HG02678 (cell line): ENCODE measurements around the gene TRIM65.
A peak's percentile ranks its signal among the peaks of the same experiment; 100 is the strongest.

Experiments used
- ATAC-seq: cut with Tn5 transposase; IDR thresholded peaks from one replicate; pipeline ENCODE4 v1.9.1; 2021; ENCODE audit warnings: mild to moderate bottlenecking, moderate library complexity; ENCODE audit not compliant: unreplicated experiment

The TRIM65 gene

GRCh38 chr17:75896415-75897159 lies at the start of gene TRIM65:
Gene TRIM65 (minus strand): TSS chr17:75896951. CDS start chr17:75896937, 14 bp downstream.
- ATAC-seq, result peak; percentile 71

DNA sequence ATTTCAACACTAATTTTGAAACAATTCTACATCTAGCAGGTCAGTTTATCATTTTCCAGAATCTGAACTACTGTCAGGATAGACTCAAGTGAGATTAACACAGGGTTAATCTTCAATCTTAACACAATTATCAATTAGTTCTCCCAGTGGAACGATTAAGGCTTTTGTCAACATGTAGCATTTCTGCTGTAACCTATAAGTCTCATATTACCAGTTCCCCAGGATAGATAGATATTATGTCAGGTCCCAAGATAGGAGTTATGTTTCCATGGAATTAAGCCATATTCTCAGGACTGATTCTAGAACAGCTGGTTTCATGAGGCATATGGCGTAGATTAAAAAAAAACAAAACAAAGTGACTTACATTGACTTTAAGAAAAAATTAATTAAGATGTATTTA lies 48.5 kb upstream of the TRIM65 start:
- no peak for ATAC-seq

DNA sequence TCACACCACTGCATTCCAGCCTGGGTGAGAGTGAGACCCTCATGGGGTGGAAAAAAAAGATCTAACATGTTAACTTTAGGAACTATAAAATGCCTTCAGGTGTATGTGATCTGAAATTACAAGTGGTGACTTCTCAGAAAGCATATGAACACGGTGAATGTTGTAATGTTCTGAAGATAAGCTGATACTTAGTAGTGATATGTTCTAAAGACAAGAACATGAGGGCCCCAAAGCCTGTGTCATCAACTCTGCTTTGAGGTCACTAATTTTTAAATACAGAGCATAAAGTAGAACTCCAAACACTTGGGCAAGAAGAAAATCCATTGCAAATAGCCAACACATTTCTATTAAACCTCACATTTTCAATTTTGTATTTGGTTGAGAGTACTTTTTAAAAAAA lies 46.7 kb upstream of the TRIM65 start:
- ATAC-seq, result no peak

- ATAC-seq, result no peak
Observed at GRCh38 chr17:75942473-75942872, 45.7 kb upstream of the TRIM65 start.

GRCh38 chr17:75941442-75941819 lies 44.7 kb upstream of the TRIM65 start:
- no peak for ATAC-seq

DNA sequence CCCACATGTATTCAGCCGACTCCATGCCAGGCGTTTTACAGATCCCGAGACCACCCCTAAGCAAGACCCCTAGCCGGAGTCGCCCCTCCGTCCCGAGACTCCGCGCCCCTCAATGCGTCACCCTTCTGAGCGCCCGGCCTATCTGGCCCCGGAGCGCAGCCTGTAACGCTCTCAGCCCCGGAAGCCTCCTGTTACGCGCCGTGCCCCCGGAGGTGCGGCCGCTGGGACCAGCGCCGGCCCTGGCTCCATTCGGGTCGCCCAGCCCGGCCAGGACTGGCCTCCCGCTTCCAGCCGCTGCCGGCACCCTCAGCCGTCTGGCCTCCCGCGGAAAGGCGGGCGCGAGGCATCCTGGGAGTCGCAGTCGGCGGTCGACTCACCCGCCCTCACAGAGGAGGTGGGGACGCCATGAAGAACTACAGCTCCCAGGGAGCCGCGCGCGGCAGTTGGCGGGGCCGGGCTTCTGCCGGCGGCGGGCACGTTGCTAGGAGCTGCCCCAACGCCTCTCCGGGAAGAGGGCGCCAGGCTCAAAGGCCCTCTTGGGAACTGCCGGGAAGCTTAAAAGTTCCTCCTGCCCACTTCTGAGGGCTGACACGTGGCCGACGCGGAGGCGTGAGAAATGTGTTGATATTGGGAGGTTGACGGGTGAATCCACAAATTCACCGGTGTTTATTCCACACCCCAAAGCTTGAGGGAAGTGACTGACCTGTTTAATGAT lies 44.1 kb upstream of the TRIM65 start, which contains the start of gene FBF1:
Gene FBF1 (minus strand): TSS at position 316 of the 715 bp plus-strand sequence. CDS start 2,893 bp downstream, outside the sequence.
- peak; percentile 94 for ATAC-seq

DNA sequence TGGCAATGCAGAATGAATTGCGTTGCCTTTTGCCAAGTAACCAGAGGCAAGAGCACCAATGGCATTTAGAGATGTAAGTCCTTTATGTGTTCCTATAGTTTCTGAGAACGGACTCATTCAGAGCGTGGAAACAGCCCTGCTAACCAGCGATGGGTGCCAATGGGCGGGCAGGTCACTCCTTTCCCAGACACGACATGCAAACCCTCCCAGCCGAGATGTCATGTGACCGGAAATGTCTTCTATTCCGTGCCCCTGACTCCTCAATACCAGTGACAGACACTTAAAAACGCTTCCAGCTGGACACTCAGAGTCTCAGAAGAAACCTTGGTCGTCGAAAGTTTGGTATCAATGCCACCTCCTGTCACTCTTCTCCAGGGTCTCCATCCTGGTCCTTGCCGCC lies 40.9 kb upstream of the TRIM65 start:
- ATAC-seq, result no peak

DNA sequence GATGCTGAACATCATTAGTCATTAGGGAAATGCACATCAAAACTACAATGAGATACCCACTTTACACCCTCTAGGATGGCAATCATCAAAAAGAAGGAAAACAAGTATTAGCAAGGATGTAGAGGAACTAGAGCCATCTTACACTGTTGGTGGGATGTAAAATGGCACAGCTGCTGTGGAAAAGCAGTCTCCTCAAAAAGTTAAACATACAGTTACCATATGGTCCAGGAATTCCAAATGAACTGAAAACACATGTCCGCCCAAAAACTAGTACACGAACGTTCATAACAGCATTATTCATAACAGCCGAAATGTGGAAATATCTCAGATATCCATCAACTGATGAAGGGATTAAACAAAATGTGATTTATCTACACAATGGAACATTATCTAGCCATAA lies 37.1 kb upstream of the TRIM65 start:
- no peak for ATAC-seq

GRCh38 chr17:75932852-75933251 lies 36.1 kb upstream of the TRIM65 start:
- ATAC-seq, result no peak

GRCh38 chr17:75931062-75931461 lies 34.3 kb upstream of the TRIM65 start:
- no peak for ATAC-seq

DNA sequence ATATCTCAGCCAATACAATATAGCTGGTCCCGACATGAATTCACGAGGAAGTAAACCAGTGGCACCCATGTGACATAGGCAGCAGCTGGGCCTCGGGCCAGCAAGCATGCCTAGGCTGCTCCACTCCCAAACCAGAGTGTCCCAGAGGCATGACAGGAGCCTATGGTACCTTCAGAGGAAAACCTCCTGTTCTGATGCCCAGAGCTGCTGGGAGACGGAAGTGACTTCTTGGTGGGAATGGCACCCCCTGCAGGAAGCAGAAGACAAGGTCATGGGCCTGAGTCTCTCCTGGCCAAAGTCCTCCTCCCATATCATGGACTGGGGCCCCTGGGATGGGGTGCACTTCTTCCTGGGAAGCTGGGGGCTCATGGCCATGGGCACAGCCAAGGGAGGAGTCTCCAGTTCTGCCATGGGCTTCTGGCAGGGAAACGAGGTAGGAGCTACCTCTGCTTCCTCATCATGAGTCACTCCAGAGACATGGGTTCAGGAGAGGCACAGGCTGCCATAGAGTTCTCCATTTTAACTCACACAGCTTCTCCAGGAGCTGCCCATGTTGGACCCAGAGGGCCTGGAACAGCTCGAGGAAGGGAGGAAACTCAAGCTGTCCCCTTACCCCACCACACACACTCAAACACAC lies 30.7 kb upstream of the TRIM65 start:
- ATAC-seq, result no peak

GRCh38 chr17:75926456-75926855 lies 29.7 kb upstream of the TRIM65 start:
- ATAC-seq, result no peak

DNA sequence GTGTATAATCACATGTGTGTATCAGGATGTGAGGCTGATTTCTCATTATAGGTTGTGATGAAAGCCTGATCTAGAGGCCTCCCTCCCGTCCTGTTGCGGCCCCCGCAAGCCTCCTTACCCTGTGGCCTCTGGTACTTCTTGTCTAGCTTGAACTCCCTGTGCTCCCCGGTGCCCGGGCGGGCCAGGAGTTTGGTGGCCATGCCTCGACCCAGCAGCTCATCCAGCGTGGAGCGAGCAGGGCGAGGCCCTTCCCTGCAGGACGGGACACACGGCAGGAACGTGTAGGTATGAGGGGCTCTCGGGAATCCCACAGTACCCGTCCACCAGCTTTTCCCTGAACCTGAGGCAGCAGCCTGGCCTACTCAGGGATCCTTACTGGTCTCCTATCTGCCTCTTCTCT lies 29.2 kb upstream of the TRIM65 start:
- no peak for ATAC-seq

- no peak for ATAC-seq
Observed at GRCh38 chr17:75925103-75925502, 28.4 kb upstream of the TRIM65 start.

- ATAC-seq, result no peak
Observed at GRCh38 chr17:75922963-75923874, 26.5 kb upstream of the TRIM65 start.

DNA sequence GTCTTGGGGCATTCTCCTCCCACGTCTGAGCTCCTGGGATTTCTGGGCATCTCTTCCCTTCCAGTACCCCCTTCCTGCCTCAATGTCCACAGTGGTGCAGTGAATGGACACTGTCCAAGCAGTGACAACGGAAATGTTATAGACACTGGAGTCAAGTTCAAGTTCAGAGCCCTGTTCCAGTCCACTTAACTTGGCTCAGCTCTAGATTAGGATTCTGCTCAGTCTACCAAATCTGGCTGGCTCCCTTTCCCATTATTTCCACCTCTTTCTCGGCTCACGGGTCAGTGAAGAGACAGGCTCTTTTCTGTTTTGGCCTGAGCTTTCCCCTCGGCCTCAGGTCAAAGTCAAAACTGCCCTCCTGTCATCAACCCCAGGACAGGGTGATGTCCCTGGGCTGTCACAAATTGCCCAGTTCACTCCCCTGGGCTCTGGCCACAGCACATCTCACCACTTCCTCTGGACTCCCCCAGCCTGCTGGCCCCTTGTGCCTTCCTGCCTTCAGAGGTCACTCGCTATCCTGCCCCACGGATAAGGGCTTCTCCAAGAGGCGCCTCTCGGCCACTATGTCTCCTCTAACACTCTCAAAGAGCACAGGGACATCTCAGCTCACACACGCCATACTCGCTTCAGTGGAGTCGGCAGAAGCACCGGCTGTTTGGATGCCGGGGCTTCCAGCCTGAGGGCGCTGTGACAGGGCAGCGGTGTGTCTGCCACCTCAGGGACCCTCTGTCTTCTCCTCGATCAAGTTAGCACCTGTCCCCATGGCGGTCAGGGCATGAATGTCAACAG lies 25.6 kb upstream of the TRIM65 start:
- ATAC-seq, result no peak

GRCh38 chr17:75921596-75921995 lies 24.8 kb upstream of the TRIM65 start:
- ATAC-seq, result no peak

GRCh38 chr17:75920045-75920560 lies 23.4 kb upstream of the TRIM65 start:
- ATAC-seq, result no peak

- ATAC-seq, result no peak
Observed at GRCh38 chr17:75919611-75920010, 22.9 kb upstream of the TRIM65 start.

GRCh38 chr17:75917917-75918445 lies 21.2 kb upstream of the TRIM65 start:
- no peak for ATAC-seq
